Aorta (tissue), 5 donors: ENCODE results near the gene TNNI2. TPM values are rescaled to one million over a fixed set of nuclear protein-coding genes. Genes with fewer than 3 reads are reported as not detected.

Experiments used
- ATAC-seq: fragments of 200-7000 bp; cut with Tn5 transposase; one replicate; pipeline ENCODE4 v1.9.1; 2022; ENCODE audit warnings: moderate library complexity; ENCODE audit not compliant: low FRiP score
- DNase-seq, 2 donors: peaks; one replicate each; pipeline ENCODE4 v3.0.0-alpha.2; 2020
- H3K27ac ChIP-seq, 2 donors: one replicate each; pipeline ENCODE4 v1.5.1; 2013; ENCODE audit warnings: low read length in 2 of 2, mild to moderate bottlenecking in 2 of 2, moderate library complexity in 2 of 2, control low read depth in 1 of 2, inconsistent platforms in 1 of 2, low read depth in 1 of 2
- H3K27me3 ChIP-seq, 2 donors: one replicate each; pipeline ENCODE4 v1.6.1; 2013; ENCODE audit warnings: control low read depth in 1 of 2, low read length in 1 of 2, mild to moderate bottlenecking in 1 of 2, moderate library complexity in 1 of 2; ENCODE audit not compliant: insufficient read depth in 2 of 2, control insufficient read depth in 1 of 2
- H3K36me3 ChIP-seq, 2 donors: one replicate each; pipeline ENCODE4 v1.6.1; 2013; ENCODE audit warnings: control low read depth in 1 of 2, low read length in 1 of 2, mild to moderate bottlenecking in 1 of 2; ENCODE audit not compliant: insufficient read depth in 2 of 2, control insufficient read depth in 1 of 2
- H3K4me1 ChIP-seq, 2 donors: one replicate each; pipeline ENCODE4 v1.6.1; 2013; ENCODE audit warnings: low read length in 2 of 2, control low read depth in 1 of 2, mild to moderate bottlenecking in 1 of 2, moderate library complexity in 1 of 2; ENCODE audit not compliant: insufficient read depth in 2 of 2, control insufficient read depth in 1 of 2
- H3K4me3 ChIP-seq, 2 donors: one replicate each; pipeline ENCODE4 v1.5.1; 2013; ENCODE audit warnings: low read length in 2 of 2, control low read depth in 1 of 2, mild to moderate bottlenecking in 1 of 2
- H3K9me3 ChIP-seq: one replicate; pipeline ENCODE4 v1.6.1; 2013; ENCODE audit warnings: mild to moderate bottlenecking, low read length; ENCODE audit not compliant: control insufficient read depth
- WGBS, 2 donors: extraction: QIAGEN DNeasy Blood & Tissue Kit; methylation state at CpG; one replicate each; pipeline ENCODE4 v1.1.7; 2013; 5-methylcytosine and 5-hydroxymethylcytosine counted together
- intact Hi-C, 2 donors: fragments of 100-400 bp; cut with DNase I; formaldehyde crosslinking; loops; one replicate each; pipeline versions ENCODE4 v1.14.2 to v1.15.0; 2022
- polyA plus RNA-seq, 2 donors: library from polyadenylated mRNA; stranded (reverse); fragments of 200-250 nt; gene quantifications; one replicate each; pipeline ENCODE4 v1.2.3, GENCODE V29; 2013
- total RNA-seq, 2 donors: library from RNA; stranded (reverse); fragmentation: NEBNext Ultra II Directional; extraction: Animal tissue kit (Norgen Biotek cat#: 25700); gene quantifications; one replicate each; pipeline ENCODE4 v1.2.1, GENCODE V29; 2021
- donor health status: healthy with polysubstance abuse.
- donor health status: Bipolar disorder and iron deficiency.
- donor health status: DM: no; HTN: no; CAD: no.
- donor health status: DM: no; HTN: no; CAD: no.
- donor health status: DM: yes; HTN: yes; CAD: no.

Gene TNNI2
- total and polyA plus RNA-seq, 4 donors = 0.75 to 2.2 (median 0.81) TPM

DNA sequence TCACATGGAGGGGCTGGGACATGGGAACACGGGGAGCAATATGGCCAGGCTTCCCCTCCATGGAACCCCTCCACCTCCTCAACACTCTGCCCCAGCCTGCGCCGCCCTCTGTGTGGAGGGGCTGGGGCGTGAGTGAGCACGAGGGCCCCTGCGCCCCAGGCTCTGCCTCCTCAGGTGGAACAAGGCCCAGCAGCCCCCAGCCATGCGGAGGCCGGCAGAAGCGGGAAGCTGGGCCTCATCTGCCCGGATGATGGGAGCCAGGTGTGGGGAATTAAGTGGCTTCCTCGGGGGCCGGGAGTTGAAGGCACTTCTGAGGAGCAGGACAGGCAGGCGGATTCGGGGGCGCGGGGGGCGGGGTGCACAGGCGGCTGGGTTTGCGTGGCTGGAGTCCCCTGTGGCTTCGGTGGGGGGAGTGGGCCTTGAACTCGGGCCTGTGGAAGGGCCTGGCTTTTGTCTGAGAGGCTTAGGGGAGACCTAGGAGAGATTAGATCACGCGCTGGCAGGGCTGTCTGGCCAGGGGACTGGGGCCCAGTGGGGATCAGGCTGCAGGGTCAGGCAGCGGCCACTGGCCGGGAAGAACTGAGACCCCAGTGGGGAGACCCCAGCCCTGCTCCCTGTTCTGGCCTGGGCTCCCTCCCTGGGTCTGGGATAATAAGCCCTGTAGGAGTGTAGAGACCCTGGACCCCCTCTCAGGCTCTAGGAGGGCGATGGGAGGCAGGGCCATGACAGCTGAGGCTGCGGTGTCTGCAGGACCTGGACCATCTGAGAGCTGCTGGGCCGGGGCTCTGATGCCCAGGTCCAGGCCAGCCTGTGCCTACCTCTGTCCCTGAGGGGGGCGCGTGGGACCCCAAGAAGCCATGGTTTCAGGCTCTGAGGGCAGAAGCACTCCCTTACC lies 39.6 kb downstream of the TNNI2 start:
- ATAC-seq (no peak), DNase-seq (peak in 1 of 2 donors; percentile 72)
- Histone ChIP-seq H3K27ac (no peak overlapping the region), H3K27me3 (no peaks in the 10 kb centered on the region), H3K9me3 (no peaks in the 10 kb centered on the region), H3K36me3 (no peaks in the 10 kb centered on the region), H3K4me1 (no peaks in the 10 kb centered on the region), H3K4me3 (no peak overlapping the region)
- intact Hi-C loops = loop anchor here in 1 of 2 donors (5.0 kb wide), 1 partner anchor 41 kb away; the partner anchor contains the start of gene TNNI2
- 93 to 94% methylated on average over 30 of the region's 30 CpGs for WGBS, 2 donors

DNA sequence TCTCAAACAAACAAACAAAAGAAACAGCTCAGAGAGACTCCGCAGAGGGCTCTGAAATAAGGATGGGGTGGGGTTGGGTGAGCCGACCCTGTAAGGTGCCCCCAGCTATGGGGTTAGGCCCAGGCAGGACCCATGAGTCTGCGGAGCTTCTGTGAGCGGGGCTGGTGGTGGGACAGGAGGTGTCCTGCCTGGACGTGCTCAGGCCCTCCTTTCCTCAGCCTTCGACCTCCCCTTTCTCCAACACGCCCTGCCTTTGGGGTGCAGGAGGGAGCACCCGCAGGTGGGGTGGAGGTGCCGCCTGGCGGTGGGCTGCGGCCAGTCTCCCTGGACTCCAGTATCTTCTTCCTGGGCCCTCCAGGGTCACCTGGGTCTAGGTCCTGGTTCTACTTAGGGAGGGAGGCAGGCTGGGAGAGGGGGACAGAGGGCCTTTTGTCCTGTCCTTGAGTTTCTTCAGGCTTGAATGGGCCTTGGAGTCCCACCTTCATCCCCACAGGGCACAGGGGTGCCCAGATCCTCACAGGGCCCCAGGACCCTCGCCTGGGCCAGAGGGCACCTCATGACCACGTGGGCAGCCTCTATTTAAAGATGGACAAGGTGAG lies 40.7 kb downstream of the TNNI2 start:
- WGBS, 2 donors = 87 to 97% methylated on average over 13 of the region's 13 CpGs
- intact Hi-C loops = loop anchor here in 1 of 2 donors (5.0 kb wide), 1 partner anchor 42 kb away; the partner anchor contains the start of gene TNNI2
- Histone ChIP-seq H3K9me3 (no peaks in the 10 kb centered on the region), H3K27ac (no peak overlapping the region), H3K4me3 (no peak overlapping the region), H3K36me3 (no peaks in the 10 kb centered on the region), H3K4me1 (no peaks in the 10 kb centered on the region), H3K27me3 (no peaks in the 10 kb centered on the region)
- no peak for ATAC-seq
- DNase-seq = peak in 1 of 2 donors; percentile 76

DNA sequence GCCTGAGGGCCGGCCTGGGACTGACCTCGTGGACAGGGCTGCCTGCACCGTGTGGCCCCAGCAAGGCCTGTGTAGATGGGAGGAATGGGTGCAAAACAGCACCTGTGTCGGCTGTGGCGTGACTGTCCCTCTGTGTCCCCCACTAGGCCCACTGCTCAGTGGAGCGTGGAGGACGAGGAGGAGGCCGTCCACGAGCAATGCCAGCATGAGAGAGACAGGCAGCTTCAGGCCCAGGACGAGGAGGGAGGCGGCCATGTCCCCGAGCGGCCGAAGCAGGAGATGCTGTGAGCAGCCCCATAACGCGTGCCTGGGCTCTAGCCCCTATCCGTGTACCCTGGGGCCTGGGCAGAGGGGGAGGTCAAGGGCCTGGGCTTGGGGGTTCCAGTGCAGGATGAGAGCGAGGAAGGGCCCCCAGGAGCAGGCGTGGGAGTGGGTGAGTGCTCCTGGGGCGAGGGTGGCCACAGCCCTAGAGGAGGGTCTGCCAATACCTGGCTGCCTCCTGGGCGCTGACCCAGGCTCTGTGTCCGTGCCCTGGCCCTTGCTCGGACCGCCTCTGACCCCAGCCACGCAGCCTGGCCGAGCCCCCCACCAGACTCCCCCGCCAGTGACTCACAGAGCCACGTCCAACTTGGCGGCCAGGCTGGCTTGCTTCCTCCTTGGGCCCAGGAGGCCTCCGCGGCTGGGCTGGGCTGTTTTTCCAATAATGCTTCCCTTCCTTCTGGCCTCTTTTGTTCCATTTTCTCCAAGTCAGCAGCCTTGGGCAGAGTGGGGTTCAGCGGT lies 41.4 kb downstream of the TNNI2 start:
- peak; percentile 82 for ATAC-seq
- Histone ChIP-seq H3K4me3 (no peak overlapping the region), H3K4me1 (no peaks in the 10 kb centered on the region), H3K36me3 (no peaks in the 10 kb centered on the region), H3K27ac (peak overlapping the region in 1 of 2 donors; percentile 6), H3K9me3 (no peaks in the 10 kb centered on the region), H3K27me3 (no peaks in the 10 kb centered on the region)
- DNase-seq = peak; percentile 87 to 91
- intact Hi-C loops = loop anchor here in 1 of 2 donors (5.0 kb wide), 1 partner anchor 43 kb away; the partner anchor contains the start of gene TNNI2
- WGBS, 2 donors = 61% methylated on average over 29 to 32 of the region's 32 CpGs

DNA sequence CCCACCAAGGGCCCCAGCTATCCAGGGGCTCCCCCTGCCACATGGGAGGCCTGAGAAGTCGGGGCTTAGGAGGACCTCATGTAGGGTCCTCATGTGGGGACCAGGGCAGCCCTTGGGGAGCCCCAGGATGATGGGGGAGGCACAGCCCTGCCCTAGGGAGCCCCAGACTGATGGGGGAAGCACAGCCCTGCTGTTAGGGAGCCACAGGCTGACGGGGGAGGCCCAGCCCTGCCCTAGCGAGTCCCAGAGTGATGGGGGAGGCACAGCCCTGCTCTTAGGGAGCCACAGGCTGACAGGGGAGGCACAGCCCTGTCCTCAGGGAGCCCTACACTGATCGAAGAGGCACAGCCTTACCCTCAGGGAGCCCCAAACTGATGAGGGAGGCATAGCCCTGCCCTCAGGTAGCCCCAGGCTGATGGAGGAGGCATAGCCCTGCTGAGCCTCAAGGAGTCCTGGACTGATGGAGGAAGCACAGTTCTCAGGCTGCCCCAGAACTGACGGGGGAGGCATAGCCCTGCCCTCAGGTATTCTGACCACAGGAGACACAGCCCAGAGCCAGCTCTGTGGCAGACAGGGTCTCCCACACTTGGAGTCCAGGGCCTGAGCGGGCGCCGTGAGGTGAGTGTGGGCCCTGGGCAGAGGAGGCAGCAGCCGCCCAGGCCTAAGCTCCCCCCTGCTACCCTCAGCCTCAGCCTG lies 42.1 kb downstream of the TNNI2 start:
- Histone ChIP-seq H3K36me3 (no peaks in the 10 kb centered on the region), H3K27ac (no peak overlapping the region), H3K4me1 (no peaks in the 10 kb centered on the region), H3K9me3 (no peaks in the 10 kb centered on the region), H3K27me3 (no peaks in the 10 kb centered on the region), H3K4me3 (no peak overlapping the region)
- 76 to 90% methylated on average over 9 of the region's 9 CpGs for WGBS, 2 donors
- peak; percentile 6 for ATAC-seq
- intact Hi-C loops = no loop called here
- DNase-seq = no peak

DNA sequence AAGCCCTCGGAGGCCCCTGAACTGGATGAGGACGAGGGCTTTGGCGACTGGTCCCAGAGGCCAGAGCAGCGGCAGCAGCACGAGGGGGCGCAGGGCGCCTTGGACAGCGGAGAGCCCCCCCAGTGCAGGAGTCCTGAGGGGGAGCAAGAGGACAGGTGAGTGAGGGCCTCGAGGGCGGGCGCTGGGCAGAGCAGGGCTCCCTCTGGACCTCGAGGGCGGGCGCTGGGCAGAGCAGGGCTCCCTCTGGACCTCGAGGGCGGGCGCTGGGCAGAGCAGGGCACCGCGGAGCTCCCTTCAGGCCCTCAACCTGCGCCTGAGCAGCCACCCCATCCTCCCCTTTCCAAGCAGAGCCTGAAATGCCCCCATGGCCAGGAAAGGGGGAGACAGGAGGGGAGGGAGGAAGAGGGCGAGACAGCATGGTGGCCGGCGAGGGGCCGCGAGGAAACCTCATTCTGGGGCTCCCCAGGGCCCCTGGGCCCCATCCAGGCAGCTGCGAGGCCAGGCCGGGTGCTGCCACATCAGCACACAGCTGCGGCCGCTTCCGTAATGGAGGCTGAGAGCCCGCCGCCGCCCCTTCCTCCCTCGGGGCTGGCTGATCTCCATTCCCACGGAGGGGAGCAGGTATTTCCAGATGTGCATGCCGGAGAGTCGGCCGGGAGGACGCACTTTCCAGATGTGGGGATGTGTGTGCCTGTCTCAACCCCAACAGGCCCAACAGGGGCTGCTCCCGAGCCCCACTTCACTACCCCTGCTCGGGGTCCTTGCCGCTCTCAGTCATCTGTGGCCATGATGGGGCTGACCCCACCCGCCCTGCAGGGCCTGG lies 42.9 kb downstream of the TNNI2 start:
- H3K4me3 ChIP-seq = no peak overlapping the region
- peak; percentile 1 for ATAC-seq
- H3K27me3 ChIP-seq = no peaks in the 10 kb centered on the region
- H3K4me1 ChIP-seq = no peaks in the 10 kb centered on the region
- 87 to 93% methylated on average over 35 to 43 of the region's 43 CpGs for WGBS, 2 donors
- intact Hi-C loops = loop anchor here in 1 of 2 donors (2.0 kb wide), 1 partner anchor 269 kb away; no protein-coding TSS in a partner anchor
- peak in 1 of 2 donors; percentile 76 for DNase-seq
- no peaks in the 10 kb centered on the region for H3K9me3 ChIP-seq
- H3K27ac ChIP-seq = no peak overlapping the region
- H3K36me3 ChIP-seq = no peaks in the 10 kb centered on the region

DNA sequence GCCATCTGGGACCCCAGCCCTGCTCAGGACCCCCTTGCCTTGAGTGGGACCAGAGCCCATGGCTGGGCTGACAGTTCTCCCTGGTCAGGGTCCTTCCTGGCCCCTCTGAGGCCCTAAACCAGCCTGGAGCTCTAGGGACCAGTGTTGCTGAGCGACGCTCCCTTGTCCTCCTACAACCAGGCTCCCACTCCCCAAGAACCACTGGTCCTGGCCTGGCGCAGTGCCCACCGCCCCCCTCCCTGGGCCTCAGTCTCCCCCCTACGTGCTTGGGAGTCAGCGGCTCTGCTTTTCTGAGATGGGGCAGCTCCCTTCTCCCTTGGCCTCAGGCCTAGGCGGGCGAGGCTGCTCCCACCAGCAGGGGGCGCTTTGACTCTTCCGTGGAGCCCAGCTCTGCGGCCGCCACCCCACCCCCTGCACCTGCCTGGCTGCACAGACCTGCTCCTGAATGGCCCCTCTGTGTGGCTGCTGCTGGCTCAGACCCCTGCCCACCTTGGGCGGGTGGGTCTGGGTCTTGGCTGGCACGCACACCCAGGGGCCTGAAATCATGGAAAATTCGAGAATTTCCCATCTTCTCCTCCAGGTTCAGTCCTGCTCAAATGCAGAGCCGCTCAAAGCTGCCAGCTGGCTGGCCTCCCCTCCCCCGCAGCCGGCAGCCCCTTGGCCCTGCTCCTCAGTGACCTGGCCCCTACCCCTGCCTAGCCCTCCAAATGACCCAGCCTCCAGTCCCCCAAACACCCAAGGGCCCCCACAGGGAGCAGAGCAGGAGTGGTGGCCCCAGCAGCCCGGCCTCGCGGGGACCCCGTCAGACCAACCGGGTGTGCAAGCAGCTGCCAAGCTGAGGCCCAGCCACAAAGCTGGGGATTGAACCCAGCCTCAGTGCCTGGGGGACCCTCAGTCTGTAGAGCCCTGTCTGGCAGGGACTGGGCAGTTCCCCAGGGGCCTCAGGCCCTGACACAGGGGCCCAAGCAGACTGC lies 43.8 kb downstream of the TNNI2 start:
- WGBS, 2 donors = 39 to 40% methylated on average over 23 of the region's 23 CpGs
- H3K36me3 ChIP-seq = no peaks in the 10 kb centered on the region
- H3K27me3 ChIP-seq = no peaks in the 10 kb centered on the region
- no peaks in the 10 kb centered on the region for H3K9me3 ChIP-seq
- H3K4me1 ChIP-seq = no peaks in the 10 kb centered on the region
- intact Hi-C loops = loop anchor here in 1 of 2 donors (2.0 kb wide), 1 partner anchor 268 kb away; no protein-coding TSS in a partner anchor
- peak; percentile 87 to 94 for DNase-seq
- no peak overlapping the region for H3K4me3 ChIP-seq
- ATAC-seq = peak; percentile 85
- no peak overlapping the region for H3K27ac ChIP-seq
